ACC112 (cell line): ENCODE results near the gene PPIP5K1.

ENCODE experiments used
- H2AFZ ChIP-seq: fragments of 200-600 bp; sonication (generic); one replicate; pipeline ENCODE4 v1.6.0; 2017; ENCODE audit warnings: antibody characterized with exemption, low read length; ENCODE audit not compliant: unreplicated experiment
- H3K27ac ChIP-seq: fragments of 200-600 bp; sonication (generic); 2 replicates; pipeline ENCODE4 v1.5.1; 2014; ENCODE audit warnings: low read depth, mild to moderate bottlenecking, antibody characterized with exemption, low read length, moderate library complexity
- H3K27me3 ChIP-seq: fragments of 200-600 bp; sonication (generic); 2 replicates; pipeline ENCODE4 v1.6.1; 2014; ENCODE audit warnings: mild to moderate bottlenecking, antibody characterized with exemption, low read length, moderate library complexity, mixed read lengths; ENCODE audit not compliant: insufficient read depth
- H3K36me3 ChIP-seq: fragments of 200-600 bp; sonication (generic); 2 replicates; pipeline ENCODE4 v1.6.1; 2016; ENCODE audit warnings: mild to moderate bottlenecking, antibody characterized with exemption, low read length, moderate library complexity, mixed read lengths; ENCODE audit not compliant: insufficient read depth
- H3K4me1 ChIP-seq: fragments of 200-600 bp; sonication (generic); one replicate; pipeline ENCODE4 v1.6.1; 2016; ENCODE audit warnings: low read length, mixed read lengths; ENCODE audit not compliant: insufficient read depth, unreplicated experiment, control insufficient read depth
- H3K4me3 ChIP-seq: fragments of 200-600 bp; sonication (generic); 2 replicates; pipeline ENCODE4 v1.5.1; 2014; ENCODE audit warnings: mild to moderate bottlenecking, low read depth, low read length
- H3K79me2 ChIP-seq: fragments of 200-600 bp; sonication (generic); one replicate; pipeline ENCODE4 v1.6.0; 2016; ENCODE audit warnings: low read length; ENCODE audit not compliant: control insufficient read depth, unreplicated experiment, insufficient read depth

PPIP5K1 gene

GRCh38 chr15:43527802-43528541 is 62.0 kb downstream of the PPIP5K1 start:
- H3K27ac ChIP-seq: no peak overlapping the region
- no peak overlapping the region for H3K4me3 ChIP-seq
- H3K27me3 ChIP-seq: no peaks in the 10 kb centered on the region
- no peak overlapping the region for H2AFZ ChIP-seq
- H3K79me2 ChIP-seq: no peaks in the 10 kb centered on the region
- H3K4me1 ChIP-seq: no peaks in the 10 kb centered on the region
- peaks cover 9% of the 10 kb centered on the region; the same call in 1 of the 2 replicates for H3K36me3 ChIP-seq

DNA sequence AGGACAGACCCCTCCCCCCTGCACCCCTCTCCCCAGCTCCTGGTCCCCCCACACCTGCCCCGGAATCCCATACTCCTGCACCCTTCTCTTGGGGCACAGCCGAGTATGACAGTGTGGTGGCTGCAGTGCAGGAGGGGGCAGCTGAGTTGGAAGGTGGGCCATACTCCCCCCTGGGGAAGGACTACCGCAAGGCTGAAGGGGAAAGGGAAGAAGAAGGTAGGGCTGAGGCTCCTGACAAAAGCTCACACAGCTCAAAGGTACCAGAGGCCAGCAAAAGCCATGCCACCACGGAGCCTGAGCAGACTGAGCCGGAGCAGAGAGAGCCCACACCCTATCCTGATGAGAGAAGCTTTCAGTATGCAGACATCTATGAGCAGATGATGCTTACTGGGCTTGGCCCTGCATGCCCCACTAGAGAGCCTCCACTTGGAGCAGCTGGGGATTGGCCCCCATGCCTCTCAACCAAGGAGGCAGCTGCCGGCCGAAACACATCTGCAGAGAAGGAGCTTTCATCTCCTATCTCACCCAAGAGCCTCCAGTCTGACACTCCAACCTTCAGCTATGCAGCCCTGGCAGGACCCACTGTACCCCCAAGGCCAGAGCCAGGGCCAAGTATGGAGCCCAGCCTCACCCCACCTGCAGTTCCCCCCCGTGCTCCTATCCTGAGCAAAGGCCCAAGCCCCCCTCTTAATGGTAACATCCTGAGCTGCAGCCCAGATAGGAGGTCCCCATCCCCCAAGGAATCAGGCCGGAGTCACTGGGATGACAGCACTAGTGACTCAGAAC is 62.8 kb downstream of the PPIP5K1 start:
- H3K4me3 ChIP-seq: no peak overlapping the region
- no peak overlapping the region for H2AFZ ChIP-seq
- peaks cover 16% of the 10 kb centered on the region; the same call in 1 of the 2 replicates for H3K36me3 ChIP-seq
- no peaks in the 10 kb centered on the region for H3K27me3 ChIP-seq
- no peaks in the 10 kb centered on the region for H3K79me2 ChIP-seq
- no peaks in the 10 kb centered on the region for H3K4me1 ChIP-seq
- H3K27ac ChIP-seq: no peak overlapping the region

- Histone ChIP-seq H3K4me1 (no peaks in the 10 kb centered on the region), H3K27me3 (no peaks in the 10 kb centered on the region), H3K36me3 (peaks cover 25% of the 10 kb centered on the region), H3K79me2 (no peaks in the 10 kb centered on the region), H3K4me3 (no peak overlapping the region), H3K27ac (no peak overlapping the region), H2AFZ (no peak overlapping the region)
Observed at GRCh38 chr15:43526261-43526930, 63.6 kb downstream of the PPIP5K1 start.

- no peak overlapping the region for H2AFZ ChIP-seq
- no peaks in the 10 kb centered on the region for H3K27me3 ChIP-seq
- no peak overlapping the region for H3K27ac ChIP-seq
- H3K4me1 ChIP-seq: no peaks in the 10 kb centered on the region
- no peaks in the 10 kb centered on the region for H3K79me2 ChIP-seq
- H3K36me3 ChIP-seq: peaks cover 35% of the 10 kb centered on the region
- H3K4me3 ChIP-seq: no peak overlapping the region
Observed at GRCh38 chr15:43525131-43525530, 64.9 kb downstream of the PPIP5K1 start.

GRCh38 chr15:43524254-43524845 is 65.7 kb downstream of the PPIP5K1 start:
- no peak overlapping the region for H3K4me3 ChIP-seq
- H3K4me1 ChIP-seq: peaks cover under 1% of the 10 kb centered on the region
- H3K36me3 ChIP-seq: peaks cover 35% of the 10 kb centered on the region

GRCh38 chr15:43523646-43524045 is 66.4 kb downstream of the PPIP5K1 start:
- no peak overlapping the region for H3K27ac ChIP-seq
- no peak overlapping the region for H3K4me3 ChIP-seq
- no peaks in the 10 kb centered on the region for H3K27me3 ChIP-seq
- peaks cover 15% of the 10 kb centered on the region for H3K79me2 ChIP-seq
- H3K36me3 ChIP-seq: peaks cover 35% of the 10 kb centered on the region
- no peak overlapping the region for H2AFZ ChIP-seq
- H3K4me1 ChIP-seq: peaks cover 4% of the 10 kb centered on the region

More at GRCh38 chr15:43524254-43524845, 65.7 kb downstream of the PPIP5K1 start:
- Histone ChIP-seq H3K27ac (no peak overlapping the region), H3K79me2 (peaks cover 8% of the 10 kb centered on the region), H2AFZ (no peak overlapping the region), H3K27me3 (no peaks in the 10 kb centered on the region)

GRCh38 chr15:43522247-43522646 is 67.8 kb downstream of the PPIP5K1 start:
- no peak overlapping the region for H3K27ac ChIP-seq
- H2AFZ ChIP-seq: no peak overlapping the region
- H3K4me3 ChIP-seq: no peak overlapping the region
- H3K36me3 ChIP-seq: peaks cover 35% of the 10 kb centered on the region
- H3K4me1 ChIP-seq: peaks cover 5% of the 10 kb centered on the region
- H3K27me3 ChIP-seq: no peaks in the 10 kb centered on the region
- H3K79me2 ChIP-seq: peaks cover 19% of the 10 kb centered on the region

DNA sequence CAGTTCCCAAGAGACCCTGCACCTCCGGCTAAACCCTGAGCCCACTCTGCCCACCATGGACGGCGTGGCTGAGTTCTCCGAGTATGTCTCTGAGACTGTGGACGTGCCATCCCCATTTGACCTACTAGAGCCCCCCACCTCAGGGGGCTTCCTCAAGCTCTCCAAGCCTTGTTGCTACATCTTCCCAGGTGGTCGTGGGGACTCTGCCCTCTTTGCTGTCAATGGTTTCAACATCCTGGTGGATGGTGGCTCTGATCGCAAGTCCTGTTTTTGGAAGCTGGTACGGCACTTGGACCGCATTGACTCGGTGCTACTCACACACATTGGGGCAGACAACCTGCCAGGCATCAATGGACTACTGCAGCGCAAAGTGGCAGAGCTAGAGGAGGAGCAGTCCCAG is 68.6 kb downstream of the PPIP5K1 start:
- no peak overlapping the region for H2AFZ ChIP-seq
- H3K27me3 ChIP-seq: no peaks in the 10 kb centered on the region
- peaks cover 19% of the 10 kb centered on the region for H3K79me2 ChIP-seq
- H3K36me3 ChIP-seq: peaks cover 35% of the 10 kb centered on the region
- no peak overlapping the region for H3K27ac ChIP-seq
- no peak overlapping the region for H3K4me3 ChIP-seq
- peaks cover 13% of the 10 kb centered on the region for H3K4me1 ChIP-seq

GRCh38 chr15:43520138-43520537 is 69.9 kb downstream of the PPIP5K1 start:
- peaks cover 35% of the 10 kb centered on the region for H3K36me3 ChIP-seq
- H2AFZ ChIP-seq: no peak overlapping the region
- no peak overlapping the region for H3K4me3 ChIP-seq
- no peaks in the 10 kb centered on the region for H3K27me3 ChIP-seq
- no peak overlapping the region for H3K27ac ChIP-seq
- peaks cover 19% of the 10 kb centered on the region for H3K79me2 ChIP-seq
- peaks cover 26% of the 10 kb centered on the region for H3K4me1 ChIP-seq

DNA sequence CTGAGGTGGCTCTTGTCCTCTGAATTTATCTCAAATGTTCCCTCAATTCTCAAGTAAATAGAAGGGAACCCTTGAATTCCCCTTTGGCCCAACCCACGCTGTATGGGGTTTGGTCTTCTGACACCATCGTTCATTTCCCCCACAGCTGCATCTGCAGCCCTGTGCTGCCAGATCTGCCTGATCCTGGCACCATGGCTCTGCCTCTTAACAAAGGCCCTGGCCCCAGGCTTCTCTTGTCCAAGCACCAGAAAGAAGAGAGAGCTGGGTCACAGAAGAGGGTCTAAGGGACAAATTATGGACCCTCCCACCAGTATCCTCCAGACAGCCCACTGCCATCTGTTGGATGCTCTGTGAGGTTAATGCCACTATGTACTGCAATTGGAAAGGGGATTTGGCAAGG is 70.8 kb downstream of the PPIP5K1 start:
- Histone ChIP-seq H3K4me3 (peak overlapping the region; percentile 99), H3K79me2 (peaks cover 19% of the 10 kb centered on the region), H2AFZ (no peak overlapping the region), H3K27me3 (no peaks in the 10 kb centered on the region), H3K4me1 (peaks cover 29% of the 10 kb centered on the region), H3K27ac (no peak overlapping the region), H3K36me3 (peaks cover 35% of the 10 kb centered on the region)
